IPS DF 4.7 (cell line): ENCODE results near the gene SYT7.

Source experiments
- DNase-seq: peaks from one replicate; pipeline ENCODE4 v3.0.0-alpha.2; 2013; ENCODE audit warnings: low spot score; ENCODE audit errors: extremely low read depth

SYT7 gene

DNA sequence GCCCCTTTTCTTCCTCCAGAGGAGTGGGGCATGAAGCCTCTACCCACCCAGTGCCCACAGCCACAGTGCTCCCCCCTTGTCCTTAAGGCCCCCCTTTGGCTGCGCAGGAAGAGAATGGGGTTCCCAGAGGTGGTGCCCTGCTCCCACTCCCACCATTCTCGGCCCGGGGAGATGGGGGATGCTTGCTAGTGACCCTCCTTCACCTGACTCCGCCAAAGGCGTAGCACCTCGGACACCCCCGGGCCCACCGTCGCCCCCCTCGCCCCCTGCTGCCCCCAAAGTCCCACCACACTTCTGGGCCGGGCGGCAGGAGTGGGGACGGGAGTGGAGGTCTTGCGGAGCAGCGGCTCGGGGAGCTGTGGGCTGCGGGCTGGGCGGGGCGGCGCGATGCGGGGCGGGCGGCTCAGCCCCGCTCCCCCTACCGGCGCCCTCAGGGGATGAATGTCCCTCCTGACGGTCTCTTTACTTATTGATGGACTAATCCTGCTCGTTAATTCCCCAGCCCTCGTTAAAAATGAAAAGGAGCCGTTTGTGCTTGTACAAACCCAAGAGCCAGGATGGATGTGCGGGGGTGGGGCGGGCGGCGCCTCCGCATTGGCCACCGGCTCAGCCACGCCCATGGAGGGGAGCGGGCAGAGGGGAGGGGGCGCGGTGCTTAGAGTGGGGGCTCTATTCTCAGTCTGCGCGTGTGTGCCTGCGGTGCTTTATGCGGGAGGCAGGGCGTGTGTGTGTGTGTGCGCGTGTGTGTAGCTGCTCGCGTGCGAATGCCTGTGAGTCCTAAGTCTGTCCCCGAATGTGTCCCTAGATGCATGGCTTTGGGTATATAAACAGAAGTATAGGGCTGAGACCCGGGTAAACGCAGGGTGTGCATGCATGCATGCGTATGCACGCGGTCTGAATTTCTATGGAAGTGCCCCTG lies 25.6 kb downstream of the SYT7 start:
- no peak for DNase-seq

DNA sequence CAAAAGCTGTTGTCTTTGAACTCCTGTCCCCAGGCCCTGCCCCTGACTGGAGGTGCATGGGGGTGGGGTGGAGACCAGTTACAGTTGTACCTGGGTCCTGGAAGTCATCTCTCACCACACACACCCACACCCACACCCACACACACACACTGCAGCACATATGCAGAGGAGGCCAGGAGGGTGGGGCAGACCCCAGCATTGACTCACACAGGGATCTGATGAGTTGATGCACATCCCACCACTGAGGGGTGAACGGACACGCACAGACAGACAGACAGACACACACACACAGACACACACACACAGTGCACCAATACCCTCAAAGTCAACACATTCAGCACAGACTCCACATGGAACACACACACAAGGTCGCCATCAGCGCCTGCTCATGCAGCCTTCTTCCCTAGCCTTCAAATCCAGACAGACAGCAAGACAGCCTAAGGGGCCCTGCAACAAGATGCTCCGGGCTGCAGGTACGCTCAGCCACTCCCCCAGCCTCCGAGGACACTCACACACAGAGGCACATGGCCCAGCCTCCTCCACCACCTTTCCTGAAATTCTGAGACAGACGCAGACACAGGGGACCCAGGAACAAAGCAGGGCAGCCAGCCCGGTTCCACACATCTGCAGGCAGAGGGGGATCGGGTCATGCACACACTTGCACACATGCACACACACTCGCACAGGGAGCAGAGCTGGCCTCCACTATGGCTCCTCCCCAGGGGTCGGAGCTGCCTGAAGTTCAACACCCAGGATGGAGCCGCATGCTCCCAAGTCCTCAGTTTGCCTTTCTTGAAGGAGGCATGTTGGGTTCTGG lies 26.5 kb downstream of the SYT7 start:
- no peak for DNase-seq

DNA sequence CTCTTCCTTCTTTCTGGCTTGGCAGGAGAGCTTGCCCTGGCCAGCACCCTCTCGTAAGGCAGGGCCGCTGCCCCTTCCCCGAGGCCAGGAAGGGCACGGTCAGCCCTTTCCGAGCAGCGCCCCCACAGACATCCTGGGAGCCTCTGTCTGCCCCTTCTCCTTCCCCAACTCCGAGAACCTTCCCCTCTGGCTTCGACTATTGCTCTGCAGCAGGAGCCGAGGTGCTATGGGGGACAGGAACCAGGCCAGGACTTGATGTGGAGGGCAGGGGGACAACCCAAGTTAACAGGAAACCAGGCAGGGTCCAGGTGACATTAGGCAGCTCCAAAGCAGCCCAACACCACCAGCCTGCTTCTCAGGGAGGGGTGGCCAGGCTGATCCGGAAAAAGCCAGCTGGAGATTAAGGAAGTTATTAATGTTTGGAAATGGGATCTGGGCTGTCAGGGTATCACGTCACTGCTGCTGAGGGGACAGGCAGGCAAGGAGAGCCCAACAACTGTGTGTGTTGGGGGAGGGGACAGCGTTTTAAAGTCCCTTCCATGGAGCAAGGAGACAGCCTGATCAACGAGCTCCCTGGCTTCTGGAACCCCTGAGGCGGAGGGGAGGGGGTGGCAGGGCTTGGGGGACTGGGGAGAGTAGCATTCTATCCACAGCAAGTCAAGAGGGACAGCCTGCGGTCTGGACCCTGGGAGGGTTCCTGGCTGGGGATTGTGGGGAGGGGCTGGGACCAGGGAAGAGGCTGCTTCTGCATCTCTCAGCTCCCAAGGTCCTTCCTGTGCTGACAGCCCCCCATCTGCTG lies 27.3 kb downstream of the SYT7 start:
- DNase-seq = no peak

DNA sequence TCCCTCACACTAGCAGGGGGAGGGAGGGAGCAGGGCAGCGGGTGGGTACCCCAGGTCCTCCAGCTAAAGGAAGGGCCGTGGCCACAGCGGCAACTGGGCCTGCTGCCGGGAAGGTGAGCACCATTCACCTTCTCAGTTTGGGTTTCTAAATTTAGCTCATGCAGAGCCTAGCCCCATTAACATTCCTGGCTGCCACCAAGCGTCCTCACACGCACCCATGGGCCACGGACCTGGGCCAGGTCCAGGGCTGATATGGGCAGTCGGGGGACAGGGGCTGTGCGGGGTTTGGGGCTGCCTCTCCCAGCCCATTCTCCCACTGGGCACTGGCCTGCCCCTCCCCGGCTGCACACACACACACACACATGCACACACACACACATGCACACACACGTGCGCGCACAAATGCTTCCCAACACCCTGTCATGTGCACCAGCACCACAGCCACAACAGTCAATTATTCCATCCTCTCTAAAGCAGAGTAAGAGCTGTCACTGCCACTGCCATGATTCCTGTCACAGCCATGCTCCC lies 28.7 kb downstream of the SYT7 start:
- DNase-seq = no peak

DNA sequence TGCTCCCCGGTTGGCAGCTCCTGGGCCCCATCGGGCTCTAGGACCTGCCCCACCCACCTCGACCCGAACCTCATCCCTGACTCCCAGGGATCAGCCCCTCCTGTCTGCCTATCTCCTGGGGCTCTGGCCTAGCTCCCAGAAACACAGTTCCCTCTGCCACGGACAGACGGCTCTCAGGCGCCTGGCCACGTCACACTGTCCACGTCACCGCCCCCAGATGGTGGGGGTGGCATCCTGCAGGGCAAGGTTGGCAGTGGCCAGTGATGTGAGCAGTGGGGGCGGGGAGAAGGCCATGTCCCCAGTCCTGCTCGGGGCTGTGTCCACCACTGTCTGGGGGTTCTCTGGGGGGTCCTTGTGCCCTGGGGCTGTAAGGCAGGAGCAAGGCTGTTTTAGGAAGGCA lies 29.2 kb downstream of the SYT7 start:
- no peak for DNase-seq

DNA sequence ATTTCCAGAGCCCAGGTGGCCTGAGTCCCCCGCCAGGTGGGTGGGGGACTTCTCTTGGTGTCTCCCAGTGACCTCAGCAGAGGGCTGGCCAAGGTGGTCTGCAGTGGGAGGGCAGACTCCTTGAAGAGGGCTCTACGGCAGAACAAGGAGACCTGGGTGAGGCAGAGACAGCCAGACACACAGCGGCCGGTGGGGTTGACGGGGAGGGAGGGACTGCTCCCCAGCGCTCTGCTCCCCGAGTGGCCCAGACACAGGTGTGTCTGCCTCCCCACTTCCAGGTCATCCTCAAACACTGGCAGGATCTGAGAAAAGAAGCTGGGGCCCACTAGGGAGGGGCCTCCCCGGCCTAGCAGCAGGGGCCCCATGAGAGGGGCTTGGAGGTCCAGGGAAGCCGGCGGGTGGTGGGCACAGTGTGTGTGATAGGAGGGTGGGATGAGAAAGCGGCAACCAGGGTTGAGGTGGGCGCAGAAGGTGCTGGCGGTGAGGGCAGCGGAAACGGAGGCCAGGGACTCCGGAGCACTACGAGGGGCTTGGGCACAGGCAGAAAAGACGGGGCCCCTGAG lies 30.1 kb downstream of the SYT7 start:
- no peak for DNase-seq

DNA sequence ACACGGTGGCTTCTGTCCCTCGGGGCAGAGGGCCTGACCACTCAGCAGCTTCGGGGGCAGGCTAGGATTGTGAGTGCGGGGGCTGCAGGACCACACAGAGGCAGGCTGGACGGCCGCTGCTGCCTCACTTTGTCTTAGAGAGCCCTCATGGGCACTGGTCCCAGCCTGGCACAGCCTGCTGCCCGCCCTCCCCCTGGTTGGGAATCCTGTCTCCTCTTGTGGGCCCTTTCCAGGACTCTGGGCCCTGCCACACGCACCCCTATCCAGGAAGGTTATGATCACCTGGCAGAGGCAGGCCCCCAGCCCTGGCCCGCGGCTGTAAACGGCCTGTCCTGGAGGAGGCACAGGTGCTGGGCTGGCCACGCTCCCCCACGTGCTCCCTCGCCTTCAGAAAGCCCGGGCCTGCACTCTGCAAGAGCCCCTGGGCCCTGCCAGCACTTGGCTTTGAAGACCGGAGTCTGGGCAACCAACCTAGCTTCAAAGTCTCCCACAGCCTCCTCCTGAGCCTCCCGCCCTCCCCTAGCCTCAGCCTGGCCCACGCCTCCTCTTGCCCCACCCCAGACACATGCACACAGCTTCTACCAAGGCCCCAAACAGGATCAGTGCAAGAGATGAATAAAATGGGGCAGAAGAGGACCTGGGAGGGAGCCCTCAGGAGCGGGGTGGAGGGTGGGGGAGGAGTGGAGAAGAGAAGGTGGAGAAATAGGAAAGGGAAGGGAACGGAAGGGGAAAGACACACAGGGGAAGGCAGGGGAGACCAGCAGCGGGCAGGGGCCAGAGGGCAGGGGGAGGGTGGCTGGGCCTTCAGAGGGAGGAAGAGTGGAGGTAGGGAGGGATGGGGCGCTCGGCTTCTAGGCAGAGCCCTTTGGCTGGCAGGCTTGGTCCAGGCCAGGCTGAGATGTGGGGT lies 31.0 kb downstream of the SYT7 start:
- no peak for DNase-seq

DNA sequence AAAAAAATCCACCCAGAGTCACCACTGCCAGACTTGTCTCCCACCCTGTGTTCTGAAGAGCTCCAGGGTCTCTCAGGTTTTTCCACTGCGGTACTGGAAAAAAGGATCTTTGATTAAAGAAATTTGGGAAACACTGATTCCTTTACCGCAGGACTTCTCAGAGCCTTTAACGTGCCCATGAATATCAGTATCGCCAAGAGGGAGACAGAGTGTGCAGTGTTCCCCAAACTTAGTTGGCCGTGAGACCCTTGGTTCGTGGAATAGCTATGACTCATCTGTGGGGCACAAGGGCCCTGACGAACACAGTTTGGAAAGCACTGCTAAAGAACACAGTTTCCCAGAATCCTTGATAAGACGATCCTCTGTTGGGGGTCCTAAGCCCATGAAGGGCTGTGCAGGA lies 31.7 kb downstream of the SYT7 start:
- no peak for DNase-seq

DNA sequence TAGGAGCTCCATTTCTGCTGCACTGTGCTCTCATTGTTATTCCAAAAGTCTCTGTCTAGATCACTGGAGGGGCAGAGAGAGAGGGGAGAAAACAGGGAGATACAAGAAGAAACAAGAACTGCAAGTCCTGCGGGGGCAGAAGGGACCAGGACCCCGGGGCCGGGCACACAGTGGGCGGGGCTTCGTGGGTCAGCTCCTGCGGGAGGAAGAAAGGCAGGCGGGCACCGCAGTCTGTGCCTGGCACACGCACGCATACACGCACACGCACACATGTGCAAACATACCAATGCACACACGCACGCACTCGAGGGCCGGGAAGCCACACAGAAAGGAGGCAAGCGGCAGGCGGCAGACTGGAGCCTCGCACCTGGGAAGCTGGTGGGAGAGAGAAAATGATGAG lies 33.6 kb downstream of the SYT7 start:
- DNase-seq = no peak

DNA sequence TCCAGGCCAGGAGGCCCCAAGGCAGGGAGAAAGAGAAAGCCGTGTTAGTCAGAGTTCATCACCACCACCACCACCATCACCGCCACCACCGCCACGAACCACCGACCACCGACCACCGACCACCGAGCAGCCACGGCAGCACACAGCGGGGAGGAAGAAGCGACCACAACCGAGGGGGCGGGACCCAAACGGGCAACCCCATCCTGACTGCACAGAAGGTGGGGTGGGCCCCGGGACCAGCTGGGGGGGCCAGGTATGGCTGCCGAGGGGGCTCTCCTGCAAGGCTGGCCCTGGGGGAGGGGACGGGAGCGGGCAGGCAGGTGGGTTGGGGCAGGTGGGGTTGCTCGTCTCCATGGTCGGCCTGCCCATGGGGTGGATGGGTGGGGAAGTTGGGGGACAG lies 34.2 kb downstream of the SYT7 start:
- no peak for DNase-seq

DNA sequence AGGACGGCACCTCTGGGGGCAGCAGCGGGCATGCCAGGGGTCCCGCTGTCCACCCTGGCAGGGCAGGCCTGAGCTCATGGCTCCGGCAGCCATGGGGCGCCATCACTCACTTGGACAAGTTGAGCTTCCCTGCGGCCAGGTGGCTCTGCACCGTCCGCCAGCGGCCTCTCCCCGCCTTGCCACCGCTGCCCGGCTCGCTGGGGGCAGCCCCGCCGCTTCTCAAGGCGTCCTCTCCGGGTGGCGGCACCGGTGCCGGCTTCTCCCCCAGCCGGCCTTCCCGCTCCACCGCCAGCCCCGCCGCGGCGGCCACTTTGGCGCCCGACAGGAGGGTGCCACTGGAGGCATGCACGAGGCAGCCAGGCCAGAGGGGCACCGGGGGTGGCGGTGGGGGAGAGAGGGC lies 35.0 kb downstream of the SYT7 start:
- no peak for DNase-seq

DNA sequence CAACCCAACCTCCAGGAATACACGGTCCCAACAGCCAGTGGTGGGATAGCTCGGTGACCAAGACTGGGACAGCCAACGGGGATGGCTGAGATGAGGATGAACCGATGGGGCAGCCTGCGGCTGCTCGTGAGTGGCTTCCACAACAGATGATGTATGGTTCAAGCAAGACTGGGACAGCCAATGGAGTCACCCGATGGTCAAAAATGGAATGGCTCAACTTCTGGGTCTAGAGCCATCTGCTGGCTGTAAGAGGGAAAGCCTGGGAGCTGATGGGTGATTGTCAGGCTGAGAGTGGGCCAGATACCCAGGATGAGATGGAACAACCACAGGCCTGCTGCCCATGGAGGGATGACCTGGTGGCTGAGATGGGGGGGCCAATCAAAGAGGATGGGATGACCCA lies 35.5 kb downstream of the SYT7 start:
- peak; percentile 25 for DNase-seq

DNA sequence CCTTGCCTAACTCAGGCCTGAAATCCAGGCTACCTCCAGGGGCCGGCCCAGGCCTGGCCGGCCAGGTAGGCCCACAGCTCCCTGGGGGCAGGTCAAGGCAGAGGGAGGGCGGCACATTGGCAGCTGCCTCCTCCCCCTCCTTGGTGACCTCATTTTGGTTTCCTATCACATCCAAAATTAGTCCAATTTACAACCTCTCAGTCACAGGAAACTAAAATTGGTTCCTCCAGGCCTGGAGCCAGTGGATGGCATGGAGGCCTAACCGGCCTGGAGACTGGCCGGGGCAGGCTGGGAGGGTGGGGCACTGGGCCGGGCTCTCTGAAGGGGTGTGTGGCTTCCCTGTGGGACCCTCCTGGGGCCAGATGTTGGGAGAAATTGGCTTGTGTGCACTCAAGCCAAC lies 36.4 kb downstream of the SYT7 start:
- DNase-seq = no peak

DNA sequence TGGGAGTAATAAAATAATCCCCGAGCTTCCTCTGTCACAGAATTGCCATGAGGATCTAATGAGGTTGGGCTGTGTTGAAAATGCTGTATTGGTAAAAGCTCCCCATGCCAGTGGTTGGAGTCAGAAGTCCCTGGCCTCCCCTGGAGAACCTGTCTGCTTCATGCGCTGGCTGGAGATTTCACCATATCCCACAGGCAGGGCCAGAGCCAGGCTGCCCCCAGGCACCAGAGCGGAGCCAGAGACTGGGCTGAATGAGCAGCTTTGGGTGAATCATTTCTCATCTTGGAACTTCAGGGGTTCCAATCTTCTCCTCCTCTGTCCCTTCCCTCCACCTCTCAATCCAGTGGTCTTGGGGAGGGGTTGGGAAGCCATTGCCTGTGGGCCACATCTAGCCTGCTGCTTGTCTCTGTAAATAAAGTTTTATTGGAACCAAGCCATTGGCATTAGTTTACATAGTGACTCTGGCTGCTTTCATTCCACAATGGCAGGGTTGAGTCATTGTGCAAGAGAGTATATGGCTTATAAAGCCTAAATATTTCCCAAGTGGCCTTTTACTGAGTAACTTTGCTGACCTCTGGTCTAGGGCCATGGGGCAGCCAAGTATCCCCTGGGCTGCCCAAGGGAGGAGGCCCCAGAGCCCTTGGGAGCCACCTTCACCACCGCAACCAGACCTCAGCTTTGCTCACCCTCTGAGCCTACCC lies 37.1 kb downstream of the SYT7 start:
- no peak for DNase-seq

DNA sequence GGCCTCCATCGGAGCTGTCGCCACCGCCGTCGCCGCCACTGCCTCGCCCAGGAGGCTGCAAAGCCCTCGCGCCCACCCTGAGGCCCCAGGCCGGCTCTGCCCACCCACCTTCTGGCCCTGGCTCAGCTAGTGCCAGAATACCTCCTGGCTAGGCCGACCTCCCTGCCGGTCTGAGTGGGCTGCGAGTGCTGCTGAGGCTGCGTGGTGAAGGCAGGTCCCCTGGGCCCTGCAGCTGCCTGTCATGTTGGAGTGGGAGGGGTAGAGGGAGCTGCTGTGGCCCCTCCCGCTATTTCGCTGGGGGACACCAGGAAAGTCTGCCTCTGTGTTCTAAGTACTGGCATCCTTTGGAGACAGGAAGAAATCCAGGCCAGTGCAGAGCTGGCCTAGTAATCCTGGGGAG lies 38.2 kb downstream of the SYT7 start:
- DNase-seq = no peak

DNA sequence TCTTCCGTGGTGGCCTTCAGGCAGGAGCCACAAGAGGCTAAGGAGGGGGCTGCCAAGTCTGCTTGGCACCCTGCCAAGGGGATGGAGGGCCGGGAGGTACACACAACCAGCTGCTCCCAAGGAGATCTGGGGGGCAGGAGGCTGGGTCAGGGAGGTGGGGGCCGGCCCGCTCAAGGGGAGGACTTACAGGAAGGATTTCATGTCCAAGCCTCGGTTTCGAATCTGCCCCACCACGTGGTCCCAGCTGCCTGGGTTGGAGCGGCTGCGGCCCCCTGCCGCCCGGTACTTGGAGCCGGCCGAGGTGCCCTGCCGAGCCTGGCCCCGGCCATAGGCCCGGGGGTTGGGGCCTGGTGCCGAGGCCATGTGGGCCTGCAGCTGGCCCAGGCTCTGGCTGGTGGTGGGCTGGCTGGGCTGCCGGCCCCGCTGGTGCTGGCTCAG lies 38.8 kb downstream of the SYT7 start:
- no peak for DNase-seq

DNA sequence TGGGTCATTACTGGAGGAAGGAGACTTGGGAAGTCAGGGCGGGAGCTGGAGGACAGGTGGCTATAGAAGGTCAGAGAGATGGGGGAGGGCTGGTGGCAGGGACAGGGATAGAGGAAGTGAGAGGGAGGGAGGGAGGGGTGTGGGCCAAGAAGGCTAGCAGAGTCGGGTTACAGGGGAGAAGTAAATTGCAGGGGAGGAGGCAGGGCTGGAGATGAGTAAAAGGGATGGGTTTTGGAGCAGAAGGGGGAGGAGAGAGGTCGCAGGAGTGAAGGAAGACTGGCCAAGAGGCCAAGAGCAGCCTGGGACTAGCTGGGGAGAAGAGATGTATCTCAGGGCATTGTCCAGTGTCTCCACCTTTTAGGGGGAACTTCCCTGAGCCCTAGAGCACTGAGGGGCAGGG lies 39.3 kb downstream of the SYT7 start:
- DNase-seq = no peak

DNA sequence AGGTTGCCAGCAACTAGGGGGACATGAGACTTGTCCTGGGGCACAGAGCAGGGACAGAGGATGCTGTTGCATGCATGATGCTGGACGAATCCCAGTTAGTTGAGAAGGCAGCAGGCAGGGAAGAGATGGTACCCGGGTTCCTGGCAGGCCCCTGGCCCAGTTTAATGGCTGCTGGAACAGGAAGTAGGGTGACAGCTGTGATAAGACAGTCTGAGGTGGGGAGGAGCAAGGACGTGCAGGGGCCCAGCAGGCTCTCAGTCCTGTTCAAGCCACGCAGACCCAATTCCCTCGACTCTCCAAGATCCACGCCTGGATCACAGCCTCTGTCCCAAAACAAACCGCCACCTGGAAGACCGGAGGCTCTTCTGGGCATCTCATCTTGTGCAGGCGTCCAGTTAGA lies 40.3 kb downstream of the SYT7 start:
- DNase-seq = no peak

DNA sequence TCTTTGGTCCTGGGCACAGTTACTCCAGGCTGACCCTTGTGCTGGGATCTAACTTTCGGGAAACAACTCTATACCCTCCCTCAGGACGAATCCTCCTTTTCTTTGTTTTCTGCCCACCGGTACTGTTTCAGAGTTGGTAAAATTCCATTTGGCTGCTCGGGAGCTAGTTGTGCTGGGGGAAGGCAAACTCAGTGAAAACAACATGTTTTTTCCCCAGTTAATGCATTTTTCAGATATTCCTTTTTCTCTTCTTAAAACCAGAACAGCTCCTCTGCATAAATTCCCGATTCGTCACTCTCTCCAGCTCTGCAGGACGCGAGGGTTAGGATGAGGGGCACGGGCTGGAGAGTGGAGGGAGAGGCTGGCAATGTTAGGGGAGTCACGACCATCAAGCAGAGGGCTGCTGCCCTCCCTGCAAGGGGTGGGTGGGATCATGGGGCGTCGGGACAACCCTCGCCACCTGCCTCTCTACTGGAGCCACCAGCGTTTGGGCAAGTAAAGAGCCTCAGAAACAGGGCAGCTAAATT lies 41.0 kb downstream of the SYT7 start:
- no peak for DNase-seq
